LNCaP clone FGC (cell line): Measurements from ENCODE around the gene CRMP1.

ENCODE experiments used
- DNase-seq: peaks from one replicate; pipeline ENCODE4 v3.0.0-alpha.2; 2011; ENCODE audit warnings: low read depth
- H3K4me3 ChIP-seq: 2 replicates; pipeline ENCODE4 v1.5.1; 2011; ENCODE audit warnings: mild to moderate bottlenecking, low read depth, low read length, control low read depth
- TF ChIP-seq, protein P1 (sequence below): IDR thresholded peaks from 2 replicates; pipeline ENCODE4 v1.5.1; 2012; ENCODE audit warnings: mild to moderate bottlenecking; ENCODE audit not compliant: control insufficient read depth, insufficient read depth; ENCODE audit errors: extremely low read depth

CRMP1 gene

DNA sequence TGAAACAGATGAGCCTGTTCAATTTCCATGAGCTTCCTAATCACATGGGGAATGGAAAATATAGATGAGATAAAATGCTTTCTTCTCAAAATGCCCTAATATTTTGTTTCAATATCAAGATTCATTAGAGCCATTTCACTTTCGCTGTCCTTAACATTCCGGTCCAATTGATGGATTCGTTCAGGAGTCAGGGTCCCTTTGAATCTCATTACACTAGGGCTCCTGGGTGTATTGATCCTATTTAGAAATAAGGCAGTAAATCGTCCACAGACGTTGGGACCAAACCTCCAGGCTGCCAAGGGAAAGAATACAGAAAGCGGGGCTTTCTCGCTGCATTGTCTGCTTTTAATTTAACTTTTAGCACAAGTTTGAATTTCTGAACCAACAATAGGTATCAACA lies 20.6 kb upstream of the CRMP1 start:
- no peak overlapping the region for H3K4me3 ChIP-seq
- DNase-seq, result no peak
- TF ChIP-seq, protein P1, sequence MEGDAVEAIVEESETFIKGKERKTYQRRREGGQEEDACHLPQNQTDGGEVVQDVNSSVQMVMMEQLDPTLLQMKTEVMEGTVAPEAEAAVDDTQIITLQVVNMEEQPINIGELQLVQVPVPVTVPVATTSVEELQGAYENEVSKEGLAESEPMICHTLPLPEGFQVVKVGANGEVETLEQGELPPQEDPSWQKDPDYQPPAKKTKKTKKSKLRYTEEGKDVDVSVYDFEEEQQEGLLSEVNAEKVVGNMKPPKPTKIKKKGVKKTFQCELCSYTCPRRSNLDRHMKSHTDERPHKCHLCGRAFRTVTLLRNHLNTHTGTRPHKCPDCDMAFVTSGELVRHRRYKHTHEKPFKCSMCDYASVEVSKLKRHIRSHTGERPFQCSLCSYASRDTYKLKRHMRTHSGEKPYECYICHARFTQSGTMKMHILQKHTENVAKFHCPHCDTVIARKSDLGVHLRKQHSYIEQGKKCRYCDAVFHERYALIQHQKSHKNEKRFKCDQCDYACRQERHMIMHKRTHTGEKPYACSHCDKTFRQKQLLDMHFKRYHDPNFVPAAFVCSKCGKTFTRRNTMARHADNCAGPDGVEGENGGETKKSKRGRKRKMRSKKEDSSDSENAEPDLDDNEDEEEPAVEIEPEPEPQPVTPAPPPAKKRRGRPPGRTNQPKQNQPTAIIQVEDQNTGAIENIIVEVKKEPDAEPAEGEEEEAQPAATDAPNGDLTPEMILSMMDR, result no peak

DNA sequence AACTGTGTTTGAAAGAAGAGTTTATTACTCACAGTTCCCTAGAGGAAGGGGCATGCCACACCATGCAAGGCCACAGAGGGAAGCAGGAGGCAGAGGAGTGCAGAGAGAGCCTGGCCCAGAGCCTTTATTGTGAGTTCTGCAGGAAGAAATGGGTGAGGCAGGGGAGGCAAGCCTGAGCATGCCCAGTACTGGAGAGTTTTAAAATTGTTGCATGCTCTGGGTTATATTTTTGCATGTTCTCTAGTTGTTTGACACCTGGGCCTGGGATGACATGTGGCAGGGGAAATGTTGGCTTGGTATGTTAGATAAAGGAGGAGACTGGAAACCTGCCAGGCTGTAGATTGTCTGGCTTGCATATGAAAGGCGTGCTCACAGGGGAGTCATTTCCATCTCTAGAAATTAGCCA lies 19.7 kb upstream of the CRMP1 start:
- H3K4me3 ChIP-seq, result no peak overlapping the region
- TF ChIP-seq, protein P1, result no peak
- DNase-seq, result no peak

DNA sequence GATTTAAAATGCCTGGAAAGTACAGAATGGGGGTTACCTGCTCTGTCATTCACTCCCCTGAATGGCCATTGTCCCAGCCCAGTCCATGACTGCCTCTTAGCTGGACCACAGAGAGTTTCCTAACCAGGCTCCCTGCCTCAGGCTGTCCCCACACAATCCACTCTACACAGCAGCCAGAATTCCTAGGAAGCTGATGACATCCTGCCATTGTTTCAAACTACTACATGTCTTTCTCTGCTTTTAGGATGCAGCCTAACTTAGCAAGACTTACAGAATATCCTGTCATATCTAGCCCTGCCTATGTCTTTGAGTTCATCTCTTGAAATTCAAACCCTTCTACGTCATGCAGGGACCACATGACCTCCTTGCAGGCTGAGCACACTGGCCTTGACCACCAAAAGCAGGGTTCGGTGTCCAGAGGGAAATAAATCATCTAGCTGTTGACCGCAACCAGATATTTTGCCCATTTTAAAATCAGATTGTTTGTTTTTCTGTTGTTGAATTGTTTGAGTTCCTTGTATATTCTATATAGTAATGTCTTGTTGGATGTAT lies 16.1 kb upstream of the CRMP1 start:
- TF ChIP-seq, protein P1, result no peak
- no peak for DNase-seq
- no peak overlapping the region for H3K4me3 ChIP-seq

DNA sequence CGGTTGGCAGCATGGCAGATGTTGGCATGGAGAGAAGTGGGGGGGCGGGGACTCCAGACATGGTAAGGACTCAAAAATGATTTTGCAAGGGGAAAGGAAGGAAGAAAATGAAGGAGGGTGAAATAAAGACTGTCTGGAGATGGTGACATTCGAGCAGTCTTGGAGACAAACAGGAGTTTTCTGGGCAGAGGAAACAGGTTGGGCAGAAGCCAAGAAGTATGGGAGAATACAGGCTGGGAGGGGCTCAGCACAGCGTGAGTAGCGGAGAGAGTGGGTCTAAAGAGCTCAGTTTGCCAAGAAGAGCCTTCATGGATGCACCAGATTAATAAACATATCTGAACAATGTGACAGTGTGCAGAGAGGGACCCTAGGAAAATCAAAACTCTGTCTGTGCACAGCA lies 13.3 kb upstream of the CRMP1 start:
- no peak for DNase-seq
- no peak overlapping the region for H3K4me3 ChIP-seq
- TF ChIP-seq, protein P1, result no peak

DNA sequence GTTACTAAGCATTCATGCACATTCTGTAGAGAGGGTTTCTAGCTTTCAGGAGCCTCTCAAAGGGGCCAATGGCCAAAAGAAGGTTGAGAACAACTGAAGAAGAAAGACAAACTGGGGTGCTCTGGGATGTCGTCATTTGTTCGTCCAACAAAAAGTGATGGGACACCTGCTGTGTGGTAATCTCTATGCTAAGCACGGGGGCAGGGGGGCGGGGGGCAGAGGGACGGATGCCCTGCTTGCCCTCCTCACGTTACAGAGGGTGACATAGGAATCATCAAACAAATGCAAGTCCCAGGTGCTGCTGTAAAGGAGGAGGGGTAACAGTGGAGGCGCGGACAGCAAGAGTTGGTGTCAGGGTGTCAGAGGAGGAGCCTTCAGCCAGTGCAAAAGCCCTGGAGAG lies 12.8 kb upstream of the CRMP1 start:
- DNase-seq, result no peak
- TF ChIP-seq, protein P1, result no peak
- no peak overlapping the region for H3K4me3 ChIP-seq

DNA sequence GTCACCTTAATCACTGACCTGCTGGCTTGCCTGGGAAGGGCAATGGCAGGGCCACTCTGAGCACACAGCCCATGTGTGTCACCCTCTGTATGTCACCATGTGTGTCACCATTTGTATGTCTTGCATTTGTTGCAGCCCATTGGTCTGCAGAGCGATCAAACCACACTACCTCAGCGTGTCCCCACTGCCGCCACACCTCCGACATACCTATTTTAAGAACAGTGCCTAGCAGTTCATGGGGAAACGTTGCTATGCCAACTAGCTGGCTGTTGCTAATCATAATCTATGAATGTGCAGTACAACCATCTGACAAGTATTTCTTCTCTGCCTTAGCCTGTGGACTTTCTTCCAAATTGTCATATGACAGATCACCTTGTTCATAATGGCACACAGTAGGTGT lies 8.0 kb upstream of the CRMP1 start:
- TF ChIP-seq, protein P1, result no peak
- H3K4me3 ChIP-seq, result no peak overlapping the region
- no peak for DNase-seq

DNA sequence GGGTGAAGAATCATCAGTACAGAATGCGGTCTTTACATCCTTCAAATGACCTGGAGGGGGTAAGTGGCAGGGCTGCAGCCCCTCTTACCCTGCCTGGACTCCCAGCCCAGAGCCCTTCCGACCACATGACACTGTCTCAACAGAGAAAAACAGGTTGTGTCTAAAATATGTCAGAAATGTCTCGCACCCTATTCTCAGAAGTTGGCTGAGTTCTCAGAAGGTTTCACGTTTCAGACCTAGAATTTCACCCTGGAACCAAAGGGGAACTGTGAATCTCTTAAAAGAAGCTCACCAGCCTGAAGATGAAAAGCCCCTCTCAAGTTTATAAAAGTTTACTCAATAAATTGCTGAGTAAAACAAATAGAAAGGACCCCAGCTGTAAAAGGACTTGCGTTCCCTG lies 7.0 kb upstream of the CRMP1 start:
- no peak for DNase-seq
- TF ChIP-seq, protein P1, result no peak
- H3K4me3 ChIP-seq, result no peak overlapping the region
